Activated CD4-positive, alpha-beta memory T cell treated with anti-CD3 and anti-CD28 coated beads for 36 hours (primary cell): ENCODE measurements around the gene CDYL. TPM values are rescaled to one million over a fixed set of nuclear protein-coding genes. Genes with fewer than 3 reads are reported as not detected.

ENCODE experiments used
- CTCF ChIA-PET: fragments of 350-600 bp; sonication (Branson Sonifier 250); formaldehyde crosslinking; loops from one replicate; lab custom pipeline; 2021; ENCODE audit warnings: antibody characterized with exemption, inconsistent platforms; lab: Charles Lee
- POLR2A ChIA-PET: fragments of 350-600 bp; sonication (Branson Sonifier 250); formaldehyde crosslinking; loops from one replicate; lab custom pipeline; 2021; ENCODE audit warnings: antibody characterized with exemption; lab: Charles Lee
- DNase-seq: peaks from one replicate; pipeline ENCODE4 v3.0.0-alpha.2; 2020
- H3K27ac Mint-ChIP-seq: one replicate; pipeline ENCODE4 v1.8.0; 2021; ENCODE audit warnings: mixed read lengths
- H3K27me3 Mint-ChIP-seq: one replicate; pipeline ENCODE4 v1.8.0; 2021; ENCODE audit warnings: mixed read lengths
- H3K36me3 Mint-ChIP-seq: one replicate; pipeline ENCODE4 v1.8.0; 2021; ENCODE audit warnings: mixed read lengths
- H3K4me1 Mint-ChIP-seq: one replicate; pipeline ENCODE4 v1.8.0; 2021; ENCODE audit warnings: low read depth, mixed read lengths
- H3K4me3 Mint-ChIP-seq: one replicate; pipeline ENCODE4 v1.8.0; 2021; ENCODE audit warnings: mild to moderate bottlenecking, mixed read lengths
- H3K9me3 Mint-ChIP-seq: one replicate; pipeline ENCODE4 v1.8.0; 2021; ENCODE audit warnings: mixed read lengths
- intact Hi-C: fragments of 100-400 bp; cut with micrococcal nuclease; formaldehyde crosslinking; loops from one replicate; pipeline ENCODE4 v1.15.1; 2023
- total RNA-seq, 2 experiments: library from RNA; stranded (reverse); gene quantifications; one replicate each; pipeline ENCODE4 v1.2.3, GENCODE V29; 2021

The CDYL gene
- total RNA-seq, 2 experiments from 2014 or later: 22.4 to 24.4 TPM

GRCh38 chr6:4890627-4891026, 114.4 kb downstream of the CDYL start:
- Mint-ChIP-seq H3K4me3 (no peak overlapping the region), H3K36me3 (peaks cover 25% of the 10 kb centered on the region), H3K27ac (no peak overlapping the region), H3K27me3 (no peaks in the 10 kb centered on the region), H3K4me1 (peaks cover 28% of the 10 kb centered on the region), H3K9me3 (no peaks in the 10 kb centered on the region)
- CTCF ChIA-PET: no interaction called here
- intact Hi-C loops: no loop called here
- POLR2A ChIA-PET: no interaction called here
- no peak for DNase-seq

GRCh38 chr6:4891141-4891540, 114.9 kb downstream of the CDYL start:
- H3K4me1 Mint-ChIP-seq: peaks cover 25% of the 10 kb centered on the region
- no peaks in the 10 kb centered on the region for H3K27me3 Mint-ChIP-seq
- ChIA-PET POLR2A (no interaction called here), CTCF (no interaction called here)
- no peaks in the 10 kb centered on the region for H3K9me3 Mint-ChIP-seq
- H3K27ac Mint-ChIP-seq: no peak overlapping the region
- intact Hi-C loops: no loop called here
- DNase-seq: no peak
- H3K36me3 Mint-ChIP-seq: peaks cover 29% of the 10 kb centered on the region
- H3K4me3 Mint-ChIP-seq: no peak overlapping the region

- POLR2A ChIA-PET: no interaction called here
- intact Hi-C loops: no loop called here
- no peak overlapping the region for H3K27ac Mint-ChIP-seq
- no peaks in the 10 kb centered on the region for H3K9me3 Mint-ChIP-seq
- peaks cover 41% of the 10 kb centered on the region for H3K36me3 Mint-ChIP-seq
- no peak for DNase-seq
- CTCF ChIA-PET: no interaction called here
- H3K4me1 Mint-ChIP-seq: peaks cover 16% of the 10 kb centered on the region
- no peaks in the 10 kb centered on the region for H3K27me3 Mint-ChIP-seq
- H3K4me3 Mint-ChIP-seq: no peak overlapping the region
Measured at GRCh38 chr6:4892785-4893485, 116.7 kb downstream of the CDYL start.

- peaks cover 9% of the 10 kb centered on the region for H3K4me1 Mint-ChIP-seq
- H3K36me3 Mint-ChIP-seq: peaks cover 50% of the 10 kb centered on the region
- intact Hi-C loops: no loop called here
- H3K4me3 Mint-ChIP-seq: no peak overlapping the region
- peaks cover 7% of the 10 kb centered on the region for H3K9me3 Mint-ChIP-seq
- H3K27ac Mint-ChIP-seq: no peak overlapping the region
- no peaks in the 10 kb centered on the region for H3K27me3 Mint-ChIP-seq
- ChIA-PET POLR2A (no interaction called here), CTCF (no interaction called here)
- DNase-seq: no peak
Measured at GRCh38 chr6:4894049-4894448, 117.8 kb downstream of the CDYL start.

- no peak overlapping the region for H3K4me3 Mint-ChIP-seq
- H3K27ac Mint-ChIP-seq: no peak overlapping the region
- H3K4me1 Mint-ChIP-seq: no peaks in the 10 kb centered on the region
- DNase-seq: no peak
- ChIA-PET POLR2A (no interaction called here), CTCF (no interaction called here)
- intact Hi-C loops: no loop called here
- H3K27me3 Mint-ChIP-seq: no peaks in the 10 kb centered on the region
- peaks cover 9% of the 10 kb centered on the region for H3K9me3 Mint-ChIP-seq
- H3K36me3 Mint-ChIP-seq: peaks cover 58% of the 10 kb centered on the region
Measured at GRCh38 chr6:4895971-4896370, 119.8 kb downstream of the CDYL start.

- ChIA-PET CTCF (no interaction called here), POLR2A (no interaction called here)
- H3K4me3 Mint-ChIP-seq: no peak overlapping the region
- intact Hi-C loops: no loop called here
- no peaks in the 10 kb centered on the region for H3K27me3 Mint-ChIP-seq
- H3K36me3 Mint-ChIP-seq: peaks cover 57% of the 10 kb centered on the region
- peaks cover 3% of the 10 kb centered on the region for H3K4me1 Mint-ChIP-seq
- no peak overlapping the region for H3K27ac Mint-ChIP-seq
- DNase-seq: no peak
- H3K9me3 Mint-ChIP-seq: peaks cover 9% of the 10 kb centered on the region
Measured at GRCh38 chr6:4896401-4896800, 120.2 kb downstream of the CDYL start.

GRCh38 chr6:4899249-4900034, 123.2 kb downstream of the CDYL start:
- peaks cover 5% of the 10 kb centered on the region for H3K4me1 Mint-ChIP-seq
- H3K27ac Mint-ChIP-seq: no peak overlapping the region
- peaks cover 9% of the 10 kb centered on the region for H3K9me3 Mint-ChIP-seq
- no peak overlapping the region for H3K4me3 Mint-ChIP-seq
- ChIA-PET CTCF (no interaction called here), POLR2A (no interaction called here)
- intact Hi-C loops: no loop called here
- DNase-seq: no peak
- peaks cover 45% of the 10 kb centered on the region for H3K36me3 Mint-ChIP-seq
- H3K27me3 Mint-ChIP-seq: no peaks in the 10 kb centered on the region

- POLR2A ChIA-PET: no interaction called here
- no peaks in the 10 kb centered on the region for H3K27me3 Mint-ChIP-seq
Measured at GRCh38 chr6:4901386-4902061, 125.3 kb downstream of the CDYL start.

GRCh38 chr6:4902363-4902762, 126.2 kb downstream of the CDYL start:
- Mint-ChIP-seq H3K4me3 (no peak overlapping the region), H3K36me3 (peaks cover 33% of the 10 kb centered on the region), H3K27me3 (no peaks in the 10 kb centered on the region), H3K27ac (no peak overlapping the region), H3K9me3 (peaks cover 9% of the 10 kb centered on the region), H3K4me1 (peaks cover 21% of the 10 kb centered on the region)
- ChIA-PET CTCF (interaction anchor here (1.6 kb wide), 1 partner anchor 25 kb away, joined by 3 read pairs; no protein-coding TSS in a partner anchor), POLR2A (no interaction called here)
- DNase-seq: no peak
- intact Hi-C loops: no loop called here

More at GRCh38 chr6:4901386-4902061, 125.3 kb downstream of the CDYL start:
- no peak overlapping the region for H3K4me3 Mint-ChIP-seq
- intact Hi-C loops: no loop called here
- H3K9me3 Mint-ChIP-seq: peaks cover 9% of the 10 kb centered on the region
- H3K36me3 Mint-ChIP-seq: peaks cover 34% of the 10 kb centered on the region
- H3K4me1 Mint-ChIP-seq: peaks cover 14% of the 10 kb centered on the region
- DNase-seq: no peak
- no peak overlapping the region for H3K27ac Mint-ChIP-seq
- CTCF ChIA-PET: interaction anchor here (1.6 kb wide), 1 partner anchor 26 kb away, joined by 3 read pairs; no protein-coding TSS in a partner anchor

- no peak for DNase-seq
- Mint-ChIP-seq H3K36me3 (peaks cover 29% of the 10 kb centered on the region), H3K27me3 (no peaks in the 10 kb centered on the region), H3K9me3 (peaks cover 9% of the 10 kb centered on the region), H3K4me3 (no peak overlapping the region), H3K27ac (no peak overlapping the region), H3K4me1 (peaks cover 27% of the 10 kb centered on the region)
- intact Hi-C loops: no loop called here
- CTCF ChIA-PET: no interaction called here
- POLR2A ChIA-PET: interaction anchor here (0.5 kb wide), 1 partner anchor 81 kb away, joined by 5 read pairs; no protein-coding TSS in a partner anchor
Measured at GRCh38 chr6:4903121-4903520, 126.9 kb downstream of the CDYL start.

GRCh38 chr6:4903751-4904370, 127.7 kb downstream of the CDYL start:
- Mint-ChIP-seq H3K4me1 (peaks cover 27% of the 10 kb centered on the region), H3K27me3 (no peaks in the 10 kb centered on the region), H3K36me3 (peaks cover 30% of the 10 kb centered on the region), H3K4me3 (no peak overlapping the region), H3K27ac (no peak overlapping the region), H3K9me3 (peaks cover 4% of the 10 kb centered on the region)
- ChIA-PET POLR2A (interaction anchor here (0.5 to 0.6 kb wide), 2 partner anchors 82 to 361 kb away, joined by 3 to 5 read pairs; no protein-coding TSS in a partner anchor), CTCF (interaction anchor here (0.5 kb wide), 1 partner anchor 33 kb away, joined by 4 read pairs; no protein-coding TSS in a partner anchor)
- intact Hi-C loops: no loop called here
- no peak for DNase-seq
